Calu3 (cell line): ENCODE data around the gene KDM8. TPM values are rescaled to one million over a fixed set of nuclear protein-coding genes. Genes with fewer than 3 reads are reported as not detected.

ENCODE experiments used
- BruUV-seq: library from RNA; stranded (reverse); fragments of 400-500 nt; replicated peaks from 2 replicates; lab custom pipeline; 2021; lab: Mats Ljungman, UMichigan
- CTCF ChIA-PET: fragments of 300-600 bp; sonication (Branson Sonifier 250); formaldehyde crosslinking; loops from one replicate; lab custom pipeline; 2022; ENCODE audit warnings: antibody characterized with exemption; lab: Charles Lee
- DNase-seq: peaks from one replicate; pipeline ENCODE4 v3.0.0; 2022
- H3K27ac Mint-ChIP-seq: one replicate; pipeline ENCODE4 v1.8.0; 2022; ENCODE audit warnings: mixed read lengths; ENCODE audit not compliant: unreplicated experiment
- H3K27me3 Mint-ChIP-seq: one replicate; pipeline ENCODE4 v1.8.0; 2022; ENCODE audit warnings: mixed read lengths; ENCODE audit not compliant: unreplicated experiment
- H3K36me3 Mint-ChIP-seq: one replicate; pipeline ENCODE4 v1.8.0; 2022; ENCODE audit warnings: mild to moderate bottlenecking, moderate library complexity, mixed read lengths; ENCODE audit not compliant: insufficient read depth, unreplicated experiment
- H3K4me1 Mint-ChIP-seq: one replicate; pipeline ENCODE4 v1.8.0; 2022; ENCODE audit warnings: mild to moderate bottlenecking, low read depth, mixed read lengths; ENCODE audit not compliant: unreplicated experiment
- H3K4me3 Mint-ChIP-seq: one replicate; pipeline ENCODE4 v1.8.0; 2022; ENCODE audit warnings: mild to moderate bottlenecking, low read depth, moderate library complexity, mixed read lengths; ENCODE audit not compliant: unreplicated experiment
- H3K9me3 Mint-ChIP-seq: one replicate; pipeline ENCODE4 v1.8.0; 2022; ENCODE audit warnings: low read depth, mixed read lengths; ENCODE audit not compliant: unreplicated experiment
- intact Hi-C: fragments of 100-400 bp; cut with micrococcal nuclease; formaldehyde crosslinking; loops from one replicate; pipeline ENCODE4 v1.10.0; 2022; ENCODE audit not compliant: unreplicated experiment
- total RNA-seq: library from RNA; stranded (reverse); gene quantifications from 2 replicates; pipeline ENCODE4 v1.2.3, GENCODE V29; 2022
- TF ChIP-seq, protein P1 (sequence below): fragments of 200-600 bp; IDR thresholded peaks from one replicate; pipeline ENCODE4 v1.8.0; 2022; ENCODE audit warnings: antibody characterized with exemption; ENCODE audit not compliant: unreplicated experiment

KDM8 gene
- total RNA-seq, 1 experiment from 2014 or later = 8.4 TPM

DNA sequence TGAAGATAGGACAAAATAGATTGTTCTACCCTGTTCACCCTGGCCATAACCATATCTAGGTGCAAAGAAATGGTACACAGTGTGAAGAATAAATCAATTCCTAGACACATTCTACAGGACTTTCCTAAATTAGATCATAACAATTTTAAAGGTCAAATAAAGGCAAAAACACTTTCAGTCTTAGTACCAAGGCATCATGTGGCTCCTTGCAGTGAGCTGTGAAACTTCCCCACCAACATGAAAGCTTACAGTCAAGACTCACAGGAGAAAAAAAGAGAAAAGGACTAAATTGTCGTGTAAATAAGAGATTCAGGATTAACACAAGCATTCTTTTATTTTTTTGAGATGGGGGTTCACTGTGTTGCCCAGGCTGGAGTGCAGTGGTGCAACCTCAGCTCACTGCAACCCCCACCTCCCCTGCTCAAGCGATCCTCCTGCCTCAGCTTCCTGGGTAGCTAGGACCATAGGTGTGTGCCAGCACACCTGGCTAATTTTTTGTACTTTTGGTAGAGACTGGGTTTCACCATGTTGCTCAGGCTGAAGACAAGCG is 51.0 kb downstream of the KDM8 start:
- TF ChIP-seq, protein P1, sequence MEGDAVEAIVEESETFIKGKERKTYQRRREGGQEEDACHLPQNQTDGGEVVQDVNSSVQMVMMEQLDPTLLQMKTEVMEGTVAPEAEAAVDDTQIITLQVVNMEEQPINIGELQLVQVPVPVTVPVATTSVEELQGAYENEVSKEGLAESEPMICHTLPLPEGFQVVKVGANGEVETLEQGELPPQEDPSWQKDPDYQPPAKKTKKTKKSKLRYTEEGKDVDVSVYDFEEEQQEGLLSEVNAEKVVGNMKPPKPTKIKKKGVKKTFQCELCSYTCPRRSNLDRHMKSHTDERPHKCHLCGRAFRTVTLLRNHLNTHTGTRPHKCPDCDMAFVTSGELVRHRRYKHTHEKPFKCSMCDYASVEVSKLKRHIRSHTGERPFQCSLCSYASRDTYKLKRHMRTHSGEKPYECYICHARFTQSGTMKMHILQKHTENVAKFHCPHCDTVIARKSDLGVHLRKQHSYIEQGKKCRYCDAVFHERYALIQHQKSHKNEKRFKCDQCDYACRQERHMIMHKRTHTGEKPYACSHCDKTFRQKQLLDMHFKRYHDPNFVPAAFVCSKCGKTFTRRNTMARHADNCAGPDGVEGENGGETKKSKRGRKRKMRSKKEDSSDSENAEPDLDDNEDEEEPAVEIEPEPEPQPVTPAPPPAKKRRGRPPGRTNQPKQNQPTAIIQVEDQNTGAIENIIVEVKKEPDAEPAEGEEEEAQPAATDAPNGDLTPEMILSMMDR = no peak

DNA sequence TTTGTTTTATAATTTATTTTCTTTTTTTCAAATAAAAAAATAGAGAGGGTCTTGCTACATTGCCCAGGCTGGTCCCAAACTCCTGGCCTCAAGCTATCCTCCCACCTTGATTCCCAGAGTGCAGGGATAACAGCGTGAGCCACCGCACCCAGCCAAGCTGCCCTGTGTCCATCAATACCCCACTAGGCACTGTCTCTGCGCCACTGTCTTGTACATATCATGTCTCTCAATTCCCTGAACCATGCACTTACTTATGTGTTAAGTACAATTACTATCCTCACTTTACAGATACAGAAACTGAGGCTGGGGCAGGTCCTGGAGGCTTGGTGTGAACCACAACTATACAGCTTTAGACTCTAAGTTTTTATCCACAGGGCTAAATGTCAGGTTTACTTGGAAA is 53.5 kb downstream of the KDM8 start:
- TF ChIP-seq, protein P1 = no peak
- no TSS peak for BruUV-seq
- DNase-seq = no peak
- intact Hi-C loops = no loop called here
- Mint-ChIP-seq H3K27ac (no peak overlapping the region), H3K4me3 (no peak overlapping the region), H3K36me3 (peaks cover 17% of the 10 kb centered on the region), H3K27me3 (no peaks in the 10 kb centered on the region), H3K9me3 (no peaks in the 10 kb centered on the region), H3K4me1 (peaks cover 46% of the 10 kb centered on the region)
- CTCF ChIA-PET = no interaction called here

More for the DNA sequence above, 51.0 kb downstream of the KDM8 start:
- Mint-ChIP-seq H3K9me3 (no peaks in the 10 kb centered on the region), H3K27ac (no peak overlapping the region), H3K27me3 (no peaks in the 10 kb centered on the region), H3K4me3 (no peak overlapping the region), H3K36me3 (peaks cover 14% of the 10 kb centered on the region), H3K4me1 (peaks cover 37% of the 10 kb centered on the region)
- DNase-seq = no peak
- intact Hi-C loops = no loop called here
- BruUV-seq = no TSS peak
- CTCF ChIA-PET = interaction anchor here (0.9 kb wide), 1 partner anchor 9 kb away, joined by 3 read pairs; no protein-coding TSS in a partner anchor

DNA sequence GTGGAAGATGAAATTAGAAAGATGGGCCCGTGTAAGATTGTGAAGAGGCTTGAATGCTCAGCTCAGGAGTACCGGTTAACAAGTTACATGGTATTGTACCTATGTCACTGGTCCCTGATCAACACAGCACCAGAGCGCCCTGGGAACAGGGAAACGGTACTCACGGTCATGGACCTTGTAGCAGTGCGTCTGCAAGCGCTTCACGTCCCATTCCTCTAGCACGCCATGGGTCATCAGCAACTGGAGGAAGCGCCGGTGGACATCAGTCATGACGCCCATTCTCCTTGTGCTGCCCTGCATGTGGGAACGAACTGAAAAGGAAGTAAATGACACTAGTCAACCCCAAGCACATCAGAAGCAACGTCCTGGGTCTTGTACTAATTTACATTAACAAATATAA is 53.9 kb downstream of the KDM8 start:
- Mint-ChIP-seq H3K4me3 (no peak overlapping the region), H3K9me3 (no peaks in the 10 kb centered on the region), H3K27ac (no peak overlapping the region), H3K36me3 (peaks cover 21% of the 10 kb centered on the region), H3K4me1 (peaks cover 50% of the 10 kb centered on the region), H3K27me3 (no peaks in the 10 kb centered on the region)
- DNase-seq = no peak
- CTCF ChIA-PET = no interaction called here
- intact Hi-C loops = no loop called here
- TF ChIP-seq, protein P1 = no peak
- no TSS peak for BruUV-seq

DNA sequence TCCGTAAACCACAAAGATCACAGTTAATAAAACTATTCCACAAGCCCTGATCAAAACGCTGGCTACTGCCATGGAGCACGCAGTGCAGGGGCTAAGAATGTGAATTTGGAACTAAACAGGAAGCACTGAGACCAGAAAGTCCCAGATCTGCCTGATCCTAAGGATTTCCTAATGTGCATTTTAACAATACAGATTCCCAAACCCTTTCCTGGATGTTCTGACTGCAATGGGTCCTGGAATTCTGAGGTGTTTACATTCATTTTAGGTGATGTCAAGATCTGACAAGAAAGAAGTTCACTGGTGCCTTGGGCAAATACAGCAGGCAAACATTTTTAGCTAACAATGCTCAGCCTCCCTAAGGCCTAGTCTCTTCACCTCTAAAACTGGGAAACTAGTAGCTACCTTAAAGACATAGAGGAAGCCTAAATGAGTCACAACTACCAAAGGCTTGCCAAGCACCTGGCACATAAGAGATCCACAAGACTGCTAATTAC is 55.0 kb downstream of the KDM8 start:
- no peak overlapping the region for H3K4me3 Mint-ChIP-seq
- no peaks in the 10 kb centered on the region for H3K27me3 Mint-ChIP-seq
- CTCF ChIA-PET = interaction anchor here (0.6 to 0.7 kb wide), 2 partner anchors 10 to 13 kb away, joined by 3 read pairs; partner anchors contain the start of gene NSMCE1
- TF ChIP-seq, protein P1 = no peak
- DNase-seq = no peak
- no TSS peak for BruUV-seq
- intact Hi-C loops = no loop called here
- no peak overlapping the region for H3K27ac Mint-ChIP-seq
- no peaks in the 10 kb centered on the region for H3K9me3 Mint-ChIP-seq
- H3K36me3 Mint-ChIP-seq = peaks cover 22% of the 10 kb centered on the region
- H3K4me1 Mint-ChIP-seq = peaks cover 59% of the 10 kb centered on the region
